Smooth muscle cell of trachea (primary cell): ENCODE results near the gene ACTR8. TPM values are rescaled to one million over a fixed set of nuclear protein-coding genes. Genes with fewer than 3 reads are reported as not detected.

Experiments used
- total RNA-seq: library from RNA; depleted of rRNA; stranded (reverse); fragments of >200 nt; gene quantifications from 2 replicates; pipeline ENCODE4 v1.2.1, GENCODE V29; 2014

The ACTR8 gene
- total RNA-seq = 35.2 and 60.4 TPM in 2 replicates

GRCh38 chr3:53881691-53882593 lies at the start of gene ACTR8:
Gene ACTR8 (minus strand): TSS chr3:53882152. CDS start chr3:53882101, 51 bp downstream.

GRCh38 chr3:53891497-53892285 lies 9.7 kb upstream of the ACTR8 start, which contains the start of gene SELENOK:
Gene SELENOK (minus strand): TSS chr3:53891859.

GRCh38 chr3:53846134-53846850 lies 35.7 kb downstream of the ACTR8 start, which contains the start of the genes CHDH and IL17RB:
Gene CHDH (minus strand): TSS chr3:53846419. CDS start chr3:53824008, 22,411 bp downstream.
Gene IL17RB (plus strand): TSS chr3:53846568. CDS start chr3:53846589, 21 bp downstream.

Other genes starting within 250 kb of the ACTR8 start
- 0.15 and 0.99 TPM in 2 replicates for gene CHDH, start 35.7 kb downstream of the ACTR8 start, total RNA-seq
- gene IL17RB, start 35.6 kb downstream of the ACTR8 start, total RNA-seq = under 0.01 and 0.17 TPM in 2 replicates
- 10.9 and 21.8 TPM in 2 replicates for gene SELENOK, start 9.7 kb upstream of the ACTR8 start, total RNA-seq
- under 0.01 and 0.15 TPM in 2 replicates for gene CACNA2D3, start 240.4 kb upstream of the ACTR8 start, total RNA-seq